HTERT RPE-1 (cell line): ENCODE results near the gene MRPS23.

Experiments
- in situ Hi-C: fragments of 300-500 bp; cut with MboI; formaldehyde crosslinking; loops from 4 replicates; pipeline ENCODE4 v1.14.3; 2020; ENCODE audit warnings: low sequenced_read_pairs

The MRPS23 gene

GRCh38 chr17:57879437-57880085, 29.7 kb upstream of the MRPS23 start:
- in situ Hi-C loops, result no loop called here

DNA sequence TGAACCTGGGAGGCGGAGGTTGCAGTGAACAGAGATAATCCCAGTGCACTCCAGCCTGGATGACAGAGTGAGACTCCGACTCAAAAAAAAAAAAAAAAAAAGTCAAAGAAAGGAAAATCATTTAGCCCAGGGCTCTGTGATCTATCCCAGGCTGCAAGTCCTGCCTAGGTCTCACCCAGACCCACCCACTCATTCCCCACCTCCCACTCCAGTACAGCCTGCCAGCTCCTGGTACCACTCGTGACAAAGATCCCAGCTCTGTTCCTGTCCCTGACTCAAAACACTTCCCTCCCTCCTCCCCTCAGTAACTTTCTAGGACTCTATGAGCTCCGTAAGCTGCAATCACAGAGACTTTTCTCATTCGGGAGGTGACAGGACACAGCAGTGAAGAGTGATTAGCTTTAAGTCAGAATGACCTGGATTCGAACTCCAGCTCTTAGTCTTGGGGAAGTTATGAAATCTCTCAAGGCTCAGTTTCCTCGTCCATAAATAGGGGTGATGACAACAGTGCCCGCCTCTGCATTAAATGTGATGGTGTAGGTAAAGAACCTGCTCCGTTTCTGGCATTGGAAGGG, 28.0 kb upstream of the MRPS23 start:
- in situ Hi-C loops, result no loop called here

DNA sequence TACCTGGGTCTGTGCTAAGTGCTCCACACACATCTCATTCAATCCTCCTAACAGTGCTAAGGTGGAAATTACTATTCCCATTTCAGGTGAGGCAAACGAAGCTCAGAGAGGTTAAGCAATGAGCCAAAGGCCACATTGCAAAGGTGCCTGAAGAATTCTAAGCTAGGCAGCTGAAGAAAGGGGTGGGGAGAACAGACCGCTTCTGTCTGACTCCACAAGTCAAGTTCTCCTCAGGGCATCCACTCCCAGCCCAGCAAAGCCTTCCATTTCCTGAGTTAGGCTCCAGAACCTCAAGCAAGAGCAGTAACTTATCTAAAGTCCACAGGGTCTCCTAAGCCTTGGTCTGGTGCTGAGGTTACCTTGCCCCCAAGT, 27.0 kb upstream of the MRPS23 start:
- in situ Hi-C loops, result no loop called here

- in situ Hi-C loops, result no loop called here
Measured at GRCh38 chr17:57876023-57876865, 26.4 kb upstream of the MRPS23 start.

DNA sequence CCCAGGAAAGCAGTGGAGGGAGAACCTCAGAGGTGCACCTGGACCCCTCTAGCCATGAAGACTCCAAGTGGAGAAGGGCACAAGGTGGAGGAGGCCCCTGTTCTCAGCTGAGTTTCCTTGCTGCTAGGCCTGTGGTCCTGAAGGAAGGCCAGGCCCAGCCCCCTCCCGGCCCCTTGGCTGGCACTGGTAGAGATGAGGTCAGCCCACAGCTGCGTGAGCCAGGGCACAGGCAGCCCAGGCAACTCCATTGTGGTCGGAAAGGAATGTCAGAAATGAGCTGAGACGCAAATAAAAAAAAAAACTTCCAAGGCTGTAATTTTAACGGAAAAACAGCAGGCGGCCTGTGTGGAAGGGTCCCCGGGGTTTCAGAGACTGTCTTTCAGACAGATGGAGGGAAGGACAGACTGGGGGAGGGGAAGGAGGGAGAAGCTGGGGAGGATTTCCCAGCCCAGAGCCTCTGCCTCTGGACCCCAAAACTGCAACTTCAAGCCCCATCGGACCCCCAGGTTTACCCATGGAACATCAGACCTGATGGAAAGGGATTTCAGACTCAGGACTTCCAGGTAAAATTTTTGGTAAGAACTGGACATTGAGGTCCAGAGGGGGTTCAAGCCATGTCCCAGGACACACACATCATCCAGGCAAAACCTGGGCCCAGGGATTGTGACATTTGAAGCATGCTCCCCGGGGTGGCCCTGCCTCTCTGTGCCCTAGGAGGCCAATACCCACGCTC, 25.6 kb upstream of the MRPS23 start:
- in situ Hi-C loops, result no loop called here

GRCh38 chr17:57874434-57875289, 24.8 kb upstream of the MRPS23 start:
- in situ Hi-C loops, result loop anchor here (25.0 kb wide), 1 partner anchor 113 kb away; the partner anchor contains the start of gene VEZF1

GRCh38 chr17:57874058-57874419, 24.2 kb upstream of the MRPS23 start:
- in situ Hi-C loops, result loop anchor here (25.0 kb wide), 1 partner anchor 113 kb away; the partner anchor contains the start of gene VEZF1

- in situ Hi-C loops, result loop anchor here (25.0 kb wide), 1 partner anchor 114 kb away; the partner anchor contains the start of gene VEZF1
Measured at GRCh38 chr17:57873261-57874057, 23.6 kb upstream of the MRPS23 start.

- in situ Hi-C loops, result loop anchor here (25.0 kb wide), 1 partner anchor 115 kb away; the partner anchor contains the start of gene VEZF1
Measured at GRCh38 chr17:57872536-57872935, 22.7 kb upstream of the MRPS23 start.

- in situ Hi-C loops, result loop anchor here (25.0 kb wide), 1 partner anchor 115 kb away; the partner anchor contains the start of gene VEZF1
Measured at GRCh38 chr17:57871863-57872262, 22.0 kb upstream of the MRPS23 start.

- in situ Hi-C loops, result loop anchor here (25.0 kb wide), 1 partner anchor 116 kb away; the partner anchor contains the start of gene VEZF1
Measured at GRCh38 chr17:57871155-57871554, 21.3 kb upstream of the MRPS23 start.

GRCh38 chr17:57870283-57870635, 20.4 kb upstream of the MRPS23 start:
- in situ Hi-C loops, result loop anchor here (25.0 kb wide), 1 partner anchor 117 kb away; the partner anchor contains the start of gene VEZF1

- in situ Hi-C loops, result loop anchor here (25.0 kb wide), 1 partner anchor 118 kb away; the partner anchor contains the start of gene VEZF1
Measured at GRCh38 chr17:57869617-57870282, 19.9 kb upstream of the MRPS23 start.

GRCh38 chr17:57868910-57869616, 19.2 kb upstream of the MRPS23 start:
- in situ Hi-C loops, result loop anchor here (25.0 kb wide), 1 partner anchor 118 kb away; the partner anchor contains the start of gene VEZF1

GRCh38 chr17:57868007-57868909, 18.4 kb upstream of the MRPS23 start:
- in situ Hi-C loops, result loop anchor here (25.0 kb wide), 1 partner anchor 119 kb away; the partner anchor contains the start of gene VEZF1

- in situ Hi-C loops, result loop anchor here (25.0 kb wide), 1 partner anchor 120 kb away; the partner anchor contains the start of gene VEZF1
Measured at GRCh38 chr17:57867126-57867525, 17.3 kb upstream of the MRPS23 start.
